ENCODE results near the gene FRMPD2. TPM values are rescaled to one million over a fixed set of nuclear protein-coding genes. Genes with fewer than 3 reads are reported as not detected.

The FRMPD2 gene
- total RNA-seq, 1 experiment from 2014 or later, result 0.30 TPM

DNA sequence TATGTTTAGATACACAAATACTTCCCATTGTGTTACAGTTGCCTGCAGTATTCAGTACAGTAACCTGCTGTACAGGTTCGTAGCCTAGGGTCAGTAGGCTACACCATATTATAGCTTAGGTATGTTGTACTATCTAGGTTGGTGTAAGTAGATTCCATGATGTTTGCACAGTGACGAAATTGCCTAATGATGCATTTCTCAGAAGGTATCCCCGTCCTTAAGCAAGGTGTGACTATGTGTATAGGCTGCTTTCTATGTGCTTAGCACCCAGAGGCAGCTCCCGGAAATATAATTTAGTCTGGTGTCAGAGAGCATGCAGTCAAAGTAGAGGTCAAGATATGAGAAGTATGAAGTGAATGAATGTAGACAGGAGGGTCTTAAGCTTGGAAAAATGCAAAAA lies 41.7 kb upstream of the FRMPD2 start:
- intact Hi-C loops (cut with micrococcal nuclease), result no loop called here
- H3K36me3 ChIP-seq (ENCODE audit: control insufficient read depth in 1 of 2, insufficient read depth in 2 of 2, low read length in 2 of 2), result no peaks in the 10 kb centered on the region
- H3K27ac ChIP-seq (ENCODE audit: low read depth, low read length), result no peak overlapping the region
- peaks cover 4 to 8% of the 10 kb centered on the region in 2 experiments; a peak in 1 of 4 replicates for H3K4me1 ChIP-seq (ENCODE audit: control insufficient read depth in 1 of 2, insufficient read depth in 2 of 2, low read length in 2 of 2)
- CTCF ChIA-PET, result no interaction called here
- BruUV-seq (replicated peaks), result no TSS peak
- POLR2A ChIA-PET, result no interaction called here
- TF ChIP-seq EZH2 (IDR thresholded peaks at IDR 0.05), result no peak
- no peak for TF ChIP-seq SRF (IDR thresholded peaks at IDR 0.05; ENCODE audit: low read depth)
- TF ChIP-seq YY1 (IDR thresholded peaks at IDR 0.05; ENCODE audit: extremely low read depth, insufficient replicate concordance, low read depth, low read length), result no peak
- TF ChIP-seq, protein P1, sequence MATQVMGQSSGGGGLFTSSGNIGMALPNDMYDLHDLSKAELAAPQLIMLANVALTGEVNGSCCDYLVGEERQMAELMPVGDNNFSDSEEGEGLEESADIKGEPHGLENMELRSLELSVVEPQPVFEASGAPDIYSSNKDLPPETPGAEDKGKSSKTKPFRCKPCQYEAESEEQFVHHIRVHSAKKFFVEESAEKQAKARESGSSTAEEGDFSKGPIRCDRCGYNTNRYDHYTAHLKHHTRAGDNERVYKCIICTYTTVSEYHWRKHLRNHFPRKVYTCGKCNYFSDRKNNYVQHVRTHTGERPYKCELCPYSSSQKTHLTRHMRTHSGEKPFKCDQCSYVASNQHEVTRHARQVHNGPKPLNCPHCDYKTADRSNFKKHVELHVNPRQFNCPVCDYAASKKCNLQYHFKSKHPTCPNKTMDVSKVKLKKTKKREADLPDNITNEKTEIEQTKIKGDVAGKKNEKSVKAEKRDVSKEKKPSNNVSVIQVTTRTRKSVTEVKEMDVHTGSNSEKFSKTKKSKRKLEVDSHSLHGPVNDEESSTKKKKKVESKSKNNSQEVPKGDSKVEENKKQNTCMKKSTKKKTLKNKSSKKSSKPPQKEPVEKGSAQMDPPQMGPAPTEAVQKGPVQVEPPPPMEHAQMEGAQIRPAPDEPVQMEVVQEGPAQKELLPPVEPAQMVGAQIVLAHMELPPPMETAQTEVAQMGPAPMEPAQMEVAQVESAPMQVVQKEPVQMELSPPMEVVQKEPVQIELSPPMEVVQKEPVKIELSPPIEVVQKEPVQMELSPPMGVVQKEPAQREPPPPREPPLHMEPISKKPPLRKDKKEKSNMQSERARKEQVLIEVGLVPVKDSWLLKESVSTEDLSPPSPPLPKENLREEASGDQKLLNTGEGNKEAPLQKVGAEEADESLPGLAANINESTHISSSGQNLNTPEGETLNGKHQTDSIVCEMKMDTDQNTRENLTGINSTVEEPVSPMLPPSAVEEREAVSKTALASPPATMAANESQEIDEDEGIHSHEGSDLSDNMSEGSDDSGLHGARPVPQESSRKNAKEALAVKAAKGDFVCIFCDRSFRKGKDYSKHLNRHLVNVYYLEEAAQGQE (IDR thresholded peaks at IDR 0.05; ENCODE audit: low read depth), result no peak
- ATAC-seq (no peak), DNase-seq (ENCODE audit: low read depth, low spot score) (no peak)
- H3K9ac ChIP-seq (ENCODE audit: low read length), result no peak overlapping the region
- H3K4me3 ChIP-seq (replicated peaks in 1 of 2; ENCODE audit: low read depth in 1 of 2, low read length in 2 of 2), result no peak overlapping the region
- peaks cover 92% of the 10 kb centered on the region for H3K79me2 ChIP-seq (ENCODE audit: insufficient read depth, low read length)
- no peaks in the 10 kb centered on the region for H3K9me2 ChIP-seq (ENCODE audit: insufficient read depth)
- H3K27me3 ChIP-seq (ENCODE audit: insufficient read depth, low read length), result no peaks in the 10 kb centered on the region
- H3K9me3 ChIP-seq (ENCODE audit: control insufficient read depth in 1 of 2, insufficient read depth in 1 of 2, low read depth in 1 of 2, low read length in 2 of 2), result no peaks in the 10 kb centered on the region
- H4K20me1 ChIP-seq (ENCODE audit: insufficient read depth), result no peaks in the 10 kb centered on the region
- no peak overlapping the region for H2AFZ ChIP-seq (ENCODE audit: low read depth, low read length, poor library complexity, severe bottlenecking)
- H3K4me2 ChIP-seq (ENCODE audit: low read length), result no peak overlapping the region
- RAD21 ChIA-PET (ENCODE audit: low non-redundant PET in 1 of 2, low total read pairs in 2 of 2, uncharacterized antibody in 2 of 2, unreplicated experiment in 2 of 2), result no interaction called here

DNA sequence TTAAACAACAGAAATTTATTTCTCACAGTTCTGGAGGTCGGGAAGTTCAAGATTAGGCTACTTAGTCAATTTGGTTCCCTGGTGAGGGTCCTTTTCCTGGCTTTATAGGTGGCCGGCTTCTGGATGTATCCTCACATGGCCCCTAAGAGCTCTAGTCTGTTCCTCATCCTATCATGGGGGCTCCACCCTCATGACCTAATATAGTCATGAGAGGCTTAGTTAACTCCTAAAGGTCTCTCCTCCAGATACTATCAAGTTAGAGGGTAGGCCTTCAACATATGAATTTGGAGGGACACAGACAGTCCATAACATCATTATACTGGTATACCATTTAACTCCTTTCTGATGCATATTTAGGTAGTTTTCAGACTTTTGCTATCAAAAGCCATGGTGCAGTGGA lies 39.6 kb upstream of the FRMPD2 start:
- Histone ChIP-seq H3K27me3 (ENCODE audit: insufficient read depth, low read length) (no peaks in the 10 kb centered on the region), H3K4me2 (ENCODE audit: low read length) (no peak overlapping the region), H4K20me1 (ENCODE audit: insufficient read depth) (no peaks in the 10 kb centered on the region; the same call in 1 of the 2 replicates), H2AFZ (ENCODE audit: low read depth, low read length, poor library complexity, severe bottlenecking) (no peak overlapping the region), H3K9ac (ENCODE audit: low read length) (no peak overlapping the region), H3K9me2 (ENCODE audit: insufficient read depth) (no peaks in the 10 kb centered on the region), H3K4me3 (replicated peaks in 1 of 2; ENCODE audit: low read depth in 1 of 2, low read length in 2 of 2) (no peak overlapping the region), H3K4me1 (ENCODE audit: control insufficient read depth in 1 of 2, insufficient read depth in 2 of 2, low read length in 2 of 2) (peaks cover 18 to 27% of the 10 kb centered on the region in 2 experiments), H3K79me2 (ENCODE audit: insufficient read depth, low read length) (peaks cover 92% of the 10 kb centered on the region), H3K9me3 (ENCODE audit: control insufficient read depth in 1 of 2, insufficient read depth in 1 of 2, low read depth in 1 of 2, low read length in 2 of 2) (no peaks in the 10 kb centered on the region), H3K27ac (ENCODE audit: low read depth, low read length) (no peak overlapping the region), H3K36me3 (ENCODE audit: control insufficient read depth in 1 of 2, insufficient read depth in 2 of 2, low read length in 2 of 2) (no peaks in the 10 kb centered on the region)
- ChIA-PET POLR2A (no interaction called here), CTCF (no interaction called here), RAD21 (ENCODE audit: low non-redundant PET in 1 of 2, low total read pairs in 2 of 2, uncharacterized antibody in 2 of 2, unreplicated experiment in 2 of 2) (no interaction called here)
- no peak for TF ChIP-seq EGR1 (IDR thresholded peaks at IDR 0.05; ENCODE audit: low read depth)
- TF ChIP-seq ZNF274 (IDR thresholded peaks at IDR 0.05; ENCODE audit: low read depth, low read length), result no peak
- no peak for TF ChIP-seq CEBPB (IDR thresholded peaks at IDR 0.05; ENCODE audit: low read depth)
- TF ChIP-seq ELF1 (IDR thresholded peaks at IDR 0.05; ENCODE audit: borderline replicate concordance, low read depth), result no peak
- TF ChIP-seq JUND (IDR thresholded peaks at IDR 0.05), result no peak
- TF ChIP-seq FOSL1 (IDR thresholded peaks at IDR 0.05; ENCODE audit: low read depth), result no peak
- no peak for TF ChIP-seq POLR2A (IDR thresholded peaks at IDR 0.05; ENCODE audit: borderline replicate concordance, extremely low read depth, insufficient read depth, insufficient read length)
- no peak for TF ChIP-seq YY1 (IDR thresholded peaks at IDR 0.05; ENCODE audit: extremely low read depth, insufficient replicate concordance, low read depth, low read length)
- TF ChIP-seq, protein P2, sequence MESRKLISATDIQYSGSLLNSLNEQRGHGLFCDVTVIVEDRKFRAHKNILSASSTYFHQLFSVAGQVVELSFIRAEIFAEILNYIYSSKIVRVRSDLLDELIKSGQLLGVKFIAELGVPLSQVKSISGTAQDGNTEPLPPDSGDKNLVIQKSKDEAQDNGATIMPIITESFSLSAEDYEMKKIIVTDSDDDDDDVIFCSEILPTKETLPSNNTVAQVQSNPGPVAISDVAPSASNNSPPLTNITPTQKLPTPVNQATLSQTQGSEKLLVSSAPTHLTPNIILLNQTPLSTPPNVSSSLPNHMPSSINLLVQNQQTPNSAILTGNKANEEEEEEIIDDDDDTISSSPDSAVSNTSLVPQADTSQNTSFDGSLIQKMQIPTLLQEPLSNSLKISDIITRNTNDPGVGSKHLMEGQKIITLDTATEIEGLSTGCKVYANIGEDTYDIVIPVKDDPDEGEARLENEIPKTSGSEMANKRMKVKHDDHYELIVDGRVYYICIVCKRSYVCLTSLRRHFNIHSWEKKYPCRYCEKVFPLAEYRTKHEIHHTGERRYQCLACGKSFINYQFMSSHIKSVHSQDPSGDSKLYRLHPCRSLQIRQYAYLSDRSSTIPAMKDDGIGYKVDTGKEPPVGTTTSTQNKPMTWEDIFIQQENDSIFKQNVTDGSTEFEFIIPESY (IDR thresholded peaks at IDR 0.05; ENCODE audit: extremely low read depth, insufficient replicate concordance, low read length), result no peak
- intact Hi-C loops (cut with micrococcal nuclease), result no loop called here
- no peak for ATAC-seq
- no TSS peak for BruUV-seq (replicated peaks)
- DNase-seq (ENCODE audit: low read depth, low spot score), result no peak
